Fibroblast of skin of abdomen (primary cell): Measurements from ENCODE around the gene DPP8. TPM values are rescaled to one million over a fixed set of nuclear protein-coding genes. Genes with fewer than 3 reads are reported as not detected.
"Not testable (repeated sequence)": the region's sequence is repeated elsewhere in the genome, so short reads cannot be mapped to it uniquely, and the experiment has no call there.

Experiments used
- DNase-seq: peaks from one replicate; pipeline ENCODE4 v3.0.0-alpha.2; 2013
- polyA plus RNA-seq, 2 experiments: library from polyadenylated mRNA; unstranded; fragments of 120-200 nt; gene quantifications; one replicate each; pipeline ENCODE4 v1.2.1, GENCODE V29; 2013; ENCODE audit not compliant: insufficient read length in 2 of 2

DPP8 gene
- polyA plus RNA-seq (2013, experiment 1 of 2; ENCODE audit: insufficient read length), result 19.7 TPM
- 18.3 TPM for polyA plus RNA-seq (2013, experiment 2 of 2; ENCODE audit: insufficient read length)

DNA sequence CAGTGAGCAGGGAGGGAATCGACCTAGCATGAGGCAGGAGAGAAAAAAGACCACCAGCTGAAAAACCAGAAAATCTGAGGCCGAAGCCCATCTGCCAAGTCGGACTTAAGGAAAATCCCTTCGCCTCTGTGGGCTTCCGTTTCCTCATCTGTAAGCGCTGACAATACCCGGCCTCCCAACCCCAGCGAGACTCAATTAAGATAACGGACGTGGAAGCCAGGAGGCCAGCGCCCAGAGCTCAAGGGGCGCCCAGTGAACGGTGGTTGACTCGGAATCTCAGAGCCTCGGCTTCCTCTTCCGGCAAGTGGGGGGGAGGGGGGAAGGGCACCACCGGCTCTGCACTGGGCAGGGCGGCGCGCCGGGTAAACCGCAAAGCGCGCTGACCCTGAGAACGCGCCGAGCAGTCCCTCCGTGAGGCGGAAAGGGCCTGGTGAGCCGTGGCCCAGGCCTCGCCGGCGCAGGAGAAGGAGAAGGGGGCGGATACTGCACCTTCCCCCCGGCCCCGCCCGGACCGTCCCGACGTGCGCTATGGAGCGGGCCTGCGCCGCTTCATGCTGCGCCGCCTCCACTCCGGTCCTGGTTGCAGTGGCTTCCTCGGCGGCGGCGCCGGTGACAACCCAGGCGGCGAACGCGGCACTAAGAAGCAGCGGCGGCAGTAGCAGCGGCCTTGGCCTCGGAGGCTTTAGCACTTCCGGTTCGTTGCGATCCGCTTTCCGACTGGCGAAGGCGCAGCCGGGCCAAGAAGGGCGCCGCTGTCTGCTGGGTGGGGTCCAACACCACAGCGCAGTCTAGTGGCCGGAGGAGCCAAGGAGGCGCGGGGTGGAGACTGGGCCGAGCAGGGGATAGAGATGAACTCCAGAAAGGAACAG lies at the start of gene DPP8:
Gene DPP8, minus strand, starts transcription at position 693 of the 869 bp plus-strand sequence. CDS start 5,136 bp downstream, outside the sequence.
- DNase-seq, result peak; percentile 94

DNA sequence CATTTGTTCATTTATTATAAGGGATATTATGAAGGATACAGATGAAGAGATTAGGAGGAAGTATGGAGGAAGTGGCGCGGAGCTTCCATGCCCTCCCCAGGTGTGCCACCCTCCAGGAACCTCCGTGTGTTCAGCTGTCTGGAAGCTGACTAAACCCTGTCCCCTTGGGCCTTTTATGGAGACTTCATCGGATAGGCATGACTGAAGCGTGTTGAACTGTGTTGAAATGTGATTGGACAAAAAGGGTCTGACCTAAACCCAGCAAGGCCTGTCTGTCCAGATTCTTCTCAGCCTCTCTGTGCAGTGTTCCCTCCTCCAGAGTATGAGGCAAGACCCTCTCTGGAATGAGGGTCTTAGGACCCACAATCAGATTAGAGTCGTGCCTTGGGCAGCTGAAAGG lies 44.4 kb upstream of the DPP8 start:
- no peak for DNase-seq

DNA sequence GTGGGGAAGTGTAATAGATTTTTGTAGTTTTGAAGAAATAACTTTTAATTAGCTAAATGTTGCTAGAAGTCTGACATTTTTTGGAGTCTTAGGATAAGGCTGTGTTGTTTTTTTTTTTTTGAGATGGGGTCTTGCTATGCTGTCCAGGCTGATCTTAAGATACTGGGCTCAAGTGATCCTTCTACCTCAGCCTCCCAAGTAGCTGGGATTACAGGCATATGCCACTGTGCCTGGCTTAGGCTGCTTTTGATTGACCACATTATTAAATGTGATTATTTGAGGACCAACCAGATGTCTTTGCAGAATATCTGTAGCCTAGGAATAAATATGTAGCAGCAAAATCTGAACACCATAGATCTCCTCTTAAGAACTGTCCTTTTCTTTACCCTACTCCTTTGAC lies 42.5 kb upstream of the DPP8 start:
- DNase-seq, result no peak

- DNase-seq, result no peak
These were observed 41.7 kb upstream of the DPP8 start for GRCh38 chr15:65558997-65559760.

DNA sequence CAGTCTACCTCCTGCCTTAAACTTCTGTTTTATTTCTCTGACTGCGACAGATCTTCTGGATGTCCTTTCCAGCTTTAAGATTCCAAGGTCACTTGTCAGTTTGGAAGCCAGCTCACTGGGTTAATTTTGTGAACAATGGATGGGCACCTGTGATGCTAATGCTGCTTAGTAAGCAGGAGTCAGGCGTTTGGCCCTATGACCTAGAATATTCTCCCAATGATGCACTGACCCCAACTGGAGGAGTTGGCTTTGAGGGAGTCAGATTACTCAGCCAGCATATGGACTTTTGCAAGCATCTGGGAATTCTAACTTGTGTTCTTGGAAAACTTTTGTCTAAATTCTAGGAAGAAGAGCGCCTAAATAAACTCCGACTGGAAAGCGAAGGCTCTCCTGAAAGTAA lies 40.8 kb upstream of the DPP8 start:
- no peak for DNase-seq

- no peak for DNase-seq
These were observed 39.1 kb upstream of the DPP8 start for GRCh38 chr15:65556622-65557021.

GRCh38 chr15:65553691-65554090 lies 36.2 kb upstream of the DPP8 start:
- DNase-seq, result no peak

DNA sequence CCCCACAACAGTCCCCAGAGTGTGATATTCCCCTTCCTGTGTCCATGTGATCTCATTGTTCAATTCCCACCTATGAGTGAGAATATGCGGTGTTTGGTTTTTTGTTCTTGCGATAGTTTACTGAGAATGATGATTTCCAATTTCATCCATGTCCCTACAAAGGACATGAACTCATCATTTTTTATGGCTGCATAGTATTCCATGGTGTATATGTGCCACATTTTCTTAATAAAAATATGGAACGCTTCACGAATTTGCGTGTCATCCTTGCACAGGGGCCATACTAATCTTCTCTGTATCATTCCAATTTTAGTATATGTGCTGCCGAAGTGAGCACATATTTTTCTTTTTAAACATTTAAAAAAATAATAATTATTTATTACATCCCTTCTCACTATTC lies 35.4 kb upstream of the DPP8 start:
- DNase-seq, result not testable (repeated sequence)

GRCh38 chr15:65551183-65551582 lies 33.7 kb upstream of the DPP8 start:
- no peak for DNase-seq

GRCh38 chr15:65550681-65551098 lies 33.2 kb upstream of the DPP8 start:
- DNase-seq, result no peak

GRCh38 chr15:65549288-65549687 lies 31.8 kb upstream of the DPP8 start:
- DNase-seq, result not testable (repeated sequence)

DNA sequence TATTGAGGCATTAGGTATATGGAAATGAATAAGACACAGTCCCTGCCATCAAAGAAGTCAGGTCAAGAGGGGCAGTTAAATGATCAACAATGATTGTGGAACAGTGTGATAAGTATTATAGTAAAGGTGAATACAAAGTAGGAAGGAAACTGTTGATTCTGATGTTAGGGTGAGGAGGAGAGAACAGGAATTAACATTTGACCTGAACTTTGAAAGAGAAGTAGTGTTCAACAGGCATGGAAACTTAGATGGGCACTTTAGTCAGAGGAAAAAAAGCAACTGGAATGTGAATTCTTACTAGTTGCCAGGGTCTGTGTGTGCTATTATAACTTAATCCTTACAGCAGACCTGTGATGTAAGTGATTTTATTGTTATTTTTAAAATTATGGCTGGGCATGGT lies 30.4 kb upstream of the DPP8 start:
- DNase-seq, result no peak

DNA sequence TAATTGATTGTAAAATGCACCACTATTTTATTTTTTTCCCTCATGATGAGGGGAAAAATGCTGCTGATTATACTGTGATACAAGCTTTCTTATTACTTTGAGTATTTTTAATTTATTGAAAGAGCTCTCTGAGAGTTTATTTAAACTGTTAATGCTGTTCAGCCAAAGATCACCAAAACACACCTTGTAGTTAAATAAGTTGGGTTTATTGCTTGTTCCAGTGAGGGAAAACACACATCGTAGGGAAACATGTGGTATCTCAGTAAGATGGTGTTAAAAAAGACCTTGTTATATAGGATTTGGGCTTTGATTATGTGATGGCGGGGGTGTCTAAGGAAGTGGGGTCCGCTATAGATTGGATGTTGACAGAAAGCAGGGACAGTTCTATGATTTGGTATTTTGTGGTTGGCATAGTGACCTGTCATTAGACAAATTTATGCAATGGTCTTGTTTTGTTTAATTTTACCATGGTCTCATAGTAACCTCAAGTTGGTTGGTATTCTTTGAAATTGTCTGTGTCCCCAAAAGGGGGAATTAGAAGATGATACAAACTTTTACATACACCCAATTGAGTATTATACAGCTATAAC lies 23.8 kb upstream of the DPP8 start:
- DNase-seq, result no peak

GRCh38 chr15:65540314-65540713 lies 22.8 kb upstream of the DPP8 start:
- no peak for DNase-seq

DNA sequence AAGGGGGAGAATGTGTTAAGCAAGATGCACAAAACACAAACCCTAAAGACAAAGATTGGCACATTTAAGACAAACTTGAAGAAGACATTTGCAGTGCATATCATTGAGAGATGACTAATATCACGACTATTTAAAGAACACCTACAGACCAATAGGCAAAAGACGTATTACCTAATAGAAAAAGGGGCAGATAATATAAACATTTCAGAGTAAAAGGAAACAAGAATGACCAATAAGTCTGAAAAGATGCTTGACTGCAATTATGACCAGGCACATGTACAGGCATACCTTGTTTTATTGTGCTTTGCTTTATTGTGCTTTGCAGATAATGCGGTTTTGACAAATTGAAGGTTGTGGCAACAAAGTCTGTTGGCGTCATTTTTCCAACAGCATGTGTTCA lies 17.7 kb upstream of the DPP8 start:
- DNase-seq, result no peak

DNA sequence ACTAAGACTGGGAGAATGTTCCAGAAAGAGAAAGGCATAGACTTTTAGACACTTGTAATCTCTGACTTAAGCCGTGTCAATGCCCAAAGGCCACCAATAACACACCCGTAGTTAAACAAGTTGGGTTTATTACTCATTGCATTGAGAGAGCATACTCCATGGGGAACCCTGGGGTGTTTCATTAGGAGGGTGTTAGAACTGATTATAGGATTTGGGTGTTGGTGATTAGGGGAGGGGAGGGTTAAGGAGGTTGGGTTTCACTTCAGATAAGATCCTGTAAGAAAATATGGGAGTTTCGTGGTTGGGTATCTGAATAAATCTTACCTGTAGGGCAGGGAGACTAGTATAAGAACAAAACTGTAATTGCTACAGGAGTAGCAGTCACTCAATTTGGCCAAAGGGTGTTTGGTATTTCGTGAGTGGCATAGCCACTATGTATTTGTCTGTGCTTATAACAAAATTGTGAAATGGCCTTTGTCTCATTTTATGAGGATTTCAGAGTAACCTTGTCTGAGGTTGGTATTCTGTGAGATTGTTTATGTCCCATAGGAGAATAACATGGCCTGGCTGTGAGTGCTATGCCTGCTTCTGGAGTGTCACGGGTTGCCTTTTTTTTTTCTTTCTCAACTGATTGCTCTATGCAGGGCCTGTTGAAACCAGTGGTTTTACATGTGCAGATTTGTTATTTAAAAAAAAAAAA lies 15.7 kb upstream of the DPP8 start:
- DNase-seq, result no peak

DNA sequence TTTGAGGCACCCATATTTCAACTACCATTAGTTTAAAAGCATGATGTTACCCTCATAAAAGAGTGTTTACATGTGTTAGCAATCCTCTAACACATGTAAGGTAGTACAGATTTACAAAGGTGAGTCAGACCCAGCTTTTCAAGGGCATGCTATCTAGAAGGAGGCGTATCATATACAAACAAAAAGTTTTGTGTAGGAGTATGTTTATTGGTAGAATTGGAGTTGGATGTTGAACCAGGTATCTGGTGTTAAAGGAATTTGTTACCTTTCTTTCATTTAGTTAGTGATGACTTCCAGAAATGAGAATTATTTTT lies 15.2 kb upstream of the DPP8 start:
- peak; percentile 24 for DNase-seq

DNA sequence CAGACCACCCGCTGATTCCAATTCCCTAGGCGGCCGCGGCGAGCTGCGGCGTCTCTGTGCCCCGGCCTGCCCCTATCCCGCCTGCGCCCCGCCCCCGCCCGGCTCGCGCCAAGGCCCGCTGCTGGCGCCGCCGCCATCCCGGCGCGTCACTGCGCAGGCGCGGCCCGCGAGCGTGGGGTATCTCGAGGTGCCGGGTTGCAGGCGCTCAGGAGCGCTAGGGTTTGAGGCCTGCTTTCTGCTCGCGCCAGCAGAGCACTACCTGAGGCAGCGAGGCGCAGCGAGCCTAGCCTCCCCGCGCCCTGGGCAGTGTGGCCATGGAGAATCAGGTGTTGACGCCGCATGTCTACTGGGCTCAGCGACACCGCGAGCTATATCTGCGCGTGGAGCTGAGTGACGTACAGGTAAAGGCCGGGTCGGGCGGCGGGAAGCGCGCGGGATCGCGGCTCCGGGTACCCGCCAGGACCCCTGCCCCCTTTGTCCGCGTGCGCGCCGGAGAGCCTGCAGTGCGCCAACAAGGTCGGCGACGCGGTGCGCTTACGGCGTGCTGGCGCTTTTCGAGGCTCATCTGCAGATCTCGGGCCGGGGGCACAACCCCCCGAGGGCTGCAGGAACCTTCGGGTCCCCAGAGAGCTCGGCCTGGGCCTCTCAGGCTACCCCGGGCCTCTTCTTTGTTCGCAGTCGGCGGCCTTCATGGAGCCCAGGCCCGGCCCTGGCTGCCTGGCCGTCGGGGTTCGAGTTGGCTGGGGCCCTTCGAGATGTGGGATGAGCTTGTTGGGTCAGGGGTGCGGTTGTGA lies 13.0 kb upstream of the DPP8 start, which contains the start of gene HACD3:
Gene HACD3, plus strand, starts transcription at position 146 of the 794 bp plus-strand sequence. Its CDS starts 169 bp downstream, at position 315.
- DNase-seq, result peak; percentile 84

GRCh38 chr15:65529762-65530317 lies 12.4 kb upstream of the DPP8 start:
- DNase-seq, result no peak

GRCh38 chr15:65528461-65529060 lies 11.1 kb upstream of the DPP8 start:
- no peak for DNase-seq

DNA sequence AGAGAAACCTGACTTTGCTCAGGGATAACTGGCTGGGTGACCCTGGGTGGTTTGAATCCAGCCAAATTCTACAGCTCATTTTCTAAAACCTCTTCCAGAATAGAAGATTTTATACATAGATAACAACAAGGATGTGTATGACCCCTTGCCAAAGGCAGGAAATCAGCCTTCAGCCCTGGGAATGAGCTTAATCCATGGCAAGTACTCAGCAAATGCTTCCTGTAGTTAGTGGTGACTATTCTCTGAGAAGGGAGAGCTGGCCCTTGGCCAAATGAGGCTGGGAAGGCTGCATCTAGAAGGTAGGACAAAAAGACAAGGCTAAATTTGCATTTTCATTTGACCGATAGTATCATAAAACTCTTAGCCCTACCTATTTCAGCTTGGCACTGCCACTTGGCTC lies 8.1 kb upstream of the DPP8 start:
- peak; percentile 26 for DNase-seq
